ENCODE results near the gene TMEM170B.

The TMEM170B gene, protein sequence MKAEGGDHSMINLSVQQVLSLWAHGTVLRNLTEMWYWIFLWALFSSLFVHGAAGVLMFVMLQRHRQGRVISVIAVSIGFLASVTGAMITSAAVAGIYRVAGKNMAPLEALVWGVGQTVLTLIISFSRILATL

GRCh38 chr6:11537229-11538051 is at the start of gene TMEM170B:
Gene TMEM170B (plus strand): TSS chr6:11537749. CDS start chr6:11538278, 529 bp downstream.
- peak; percentile 85 to 91 for DNase-seq (ENCODE audit: low read depth in 1 of 2, low spot score in 1 of 2)

GRCh38 chr6:11490996-11491395 is 46.6 kb upstream of the TMEM170B start:
- no peak for DNase-seq (ENCODE audit: low read depth in 1 of 2, low spot score in 1 of 2)

DNA sequence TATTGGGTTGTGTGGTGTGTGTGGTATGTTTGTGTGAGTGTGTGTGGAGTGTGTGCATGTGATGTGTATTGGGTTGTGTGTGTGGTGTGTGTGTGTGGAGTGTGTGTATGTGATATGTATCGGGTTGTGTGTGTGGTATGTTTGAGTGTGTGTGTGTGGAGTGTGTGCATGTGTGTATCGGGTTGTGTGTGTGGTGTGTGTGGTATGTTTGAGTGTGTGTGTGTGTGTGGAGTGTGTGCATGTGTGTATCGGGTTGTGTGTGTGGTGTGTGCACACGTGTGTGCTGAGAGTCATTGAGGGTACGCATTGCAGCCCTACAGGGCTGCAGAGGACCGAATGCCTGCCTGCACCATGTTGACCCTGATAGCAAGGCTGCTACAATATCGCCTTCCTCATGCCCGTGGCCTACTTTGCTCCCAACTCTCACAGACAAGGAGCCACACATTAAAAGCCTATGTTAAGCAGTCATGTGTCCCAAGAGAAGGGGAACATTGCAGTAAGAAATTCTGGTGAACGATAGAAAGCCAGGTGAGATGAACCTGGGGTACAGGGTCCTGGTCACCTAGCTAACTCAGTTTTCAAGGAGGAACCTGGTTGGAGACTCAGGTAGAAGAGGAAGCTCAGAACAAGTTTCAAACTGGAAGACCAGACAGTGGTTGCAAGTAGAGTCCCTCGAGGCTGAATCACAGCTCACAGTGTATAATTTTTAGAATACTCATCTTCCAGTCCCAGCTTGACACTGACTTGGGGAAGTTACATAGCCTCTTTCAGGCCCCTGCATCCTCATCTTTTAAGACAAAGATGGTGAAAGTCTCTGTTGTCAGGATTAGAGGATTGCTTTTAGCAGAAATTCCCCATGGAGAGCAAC is 45.7 kb upstream of the TMEM170B start:
- no peak for DNase-seq (ENCODE audit: low read depth in 1 of 2, low spot score in 1 of 2)

DNA sequence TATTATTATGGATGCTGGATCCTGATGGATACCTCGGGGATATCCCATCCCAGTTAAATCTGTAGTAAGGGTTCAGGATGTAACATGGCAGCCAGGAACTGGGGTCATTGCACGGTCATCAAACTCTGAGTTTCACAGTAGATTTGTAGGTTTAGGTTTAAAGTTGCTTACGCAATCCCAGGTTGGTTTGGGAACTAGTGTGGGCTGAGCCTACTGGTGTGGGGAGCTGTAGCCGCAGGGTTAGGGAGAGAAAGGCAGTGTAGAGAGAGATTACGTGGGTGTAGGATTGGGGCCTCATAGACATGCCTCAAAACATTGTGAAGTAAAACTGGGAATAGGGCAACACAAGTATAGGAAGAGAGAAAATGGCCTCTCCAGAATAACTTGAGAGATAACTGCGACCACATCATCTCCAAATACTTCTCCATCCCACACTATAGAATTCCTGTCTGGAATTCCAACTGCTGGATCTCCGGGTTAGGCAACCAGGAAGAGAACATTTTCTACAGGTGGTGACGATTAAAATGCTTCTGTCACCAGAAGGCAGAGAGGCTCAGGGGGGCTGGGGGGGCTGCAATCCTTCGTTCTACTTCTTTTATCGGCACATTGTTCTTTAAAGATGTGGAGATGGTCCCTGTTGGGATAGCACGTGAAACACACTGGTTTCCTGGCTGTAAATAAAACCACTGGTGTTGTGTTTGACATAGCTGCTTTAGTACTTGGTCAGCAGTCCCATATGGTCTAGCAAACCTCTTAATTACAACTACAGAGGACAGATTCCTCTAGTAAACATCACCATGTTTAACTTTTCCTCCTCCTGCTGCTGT is 44.9 kb upstream of the TMEM170B start:
- no peak for DNase-seq (ENCODE audit: low read depth in 1 of 2, low spot score in 1 of 2)

- no peak for DNase-seq (ENCODE audit: low read depth in 1 of 2, low spot score in 1 of 2)
Observed at GRCh38 chr6:11493974-11494373, 43.6 kb upstream of the TMEM170B start.

DNA sequence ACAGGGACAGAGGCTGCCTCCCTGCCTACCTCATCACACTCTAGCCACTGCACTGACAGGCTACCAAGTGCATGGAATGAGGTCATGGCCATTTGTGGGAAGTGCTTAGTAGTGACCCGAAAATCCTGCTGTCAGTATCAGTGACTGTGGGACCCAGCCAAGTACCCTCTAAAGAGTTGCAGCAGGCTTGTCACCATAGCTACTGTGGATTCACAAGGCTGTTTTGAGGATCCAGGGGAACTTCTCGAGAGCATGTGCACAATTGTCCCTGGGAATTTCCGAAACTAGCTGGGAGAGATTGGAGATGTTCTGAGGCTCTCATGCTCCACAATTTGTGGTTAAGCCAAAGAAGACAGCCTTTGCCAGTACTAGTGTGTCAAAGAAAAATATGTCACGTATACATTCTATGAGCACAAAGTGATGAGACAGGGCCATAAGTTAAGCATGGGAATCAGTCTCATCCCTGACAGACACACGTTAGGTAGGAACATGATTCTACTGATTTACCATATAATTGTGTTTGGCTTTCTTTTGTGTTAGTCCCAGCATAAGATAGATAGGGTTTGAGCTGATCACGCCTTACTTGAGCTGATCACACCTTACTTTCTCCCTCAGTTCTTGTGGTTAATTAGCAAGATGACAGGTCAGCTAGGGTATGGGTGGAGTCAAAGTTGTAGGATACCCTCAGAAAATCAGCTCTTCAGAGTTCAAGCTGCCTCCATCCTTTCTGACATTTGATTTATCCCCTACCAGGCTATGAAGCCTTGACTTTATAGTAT is 42.6 kb upstream of the TMEM170B start:
- no peak for DNase-seq (ENCODE audit: low read depth in 1 of 2, low spot score in 1 of 2)

DNA sequence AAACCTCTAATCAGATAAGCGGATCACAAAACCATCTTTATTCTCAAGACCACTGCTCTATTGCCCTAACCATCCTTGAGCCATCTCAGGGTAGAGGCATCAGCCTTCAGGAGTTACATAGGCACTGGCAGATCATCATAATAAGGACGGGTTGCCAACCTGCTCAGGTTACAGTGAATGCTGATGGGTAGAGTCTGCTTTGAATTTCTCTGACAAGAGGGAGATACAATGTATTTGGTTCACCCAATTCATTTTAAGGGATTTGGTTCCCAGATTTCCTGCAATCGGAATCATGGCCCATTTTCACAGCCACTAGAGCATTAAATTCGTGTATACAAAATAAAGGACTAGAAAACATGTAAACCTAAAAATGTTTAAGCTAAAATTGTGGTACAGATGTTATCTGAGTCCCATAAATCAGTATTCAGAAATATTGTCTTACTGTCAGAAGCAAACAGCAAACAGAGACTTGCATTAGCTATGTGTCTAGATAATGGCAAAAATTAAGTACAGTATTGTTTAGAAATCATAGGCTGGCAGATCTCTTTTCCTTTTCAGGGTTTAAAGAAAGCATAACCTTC is 41.9 kb upstream of the TMEM170B start:
- no peak for DNase-seq (ENCODE audit: low read depth in 1 of 2, low spot score in 1 of 2)

DNA sequence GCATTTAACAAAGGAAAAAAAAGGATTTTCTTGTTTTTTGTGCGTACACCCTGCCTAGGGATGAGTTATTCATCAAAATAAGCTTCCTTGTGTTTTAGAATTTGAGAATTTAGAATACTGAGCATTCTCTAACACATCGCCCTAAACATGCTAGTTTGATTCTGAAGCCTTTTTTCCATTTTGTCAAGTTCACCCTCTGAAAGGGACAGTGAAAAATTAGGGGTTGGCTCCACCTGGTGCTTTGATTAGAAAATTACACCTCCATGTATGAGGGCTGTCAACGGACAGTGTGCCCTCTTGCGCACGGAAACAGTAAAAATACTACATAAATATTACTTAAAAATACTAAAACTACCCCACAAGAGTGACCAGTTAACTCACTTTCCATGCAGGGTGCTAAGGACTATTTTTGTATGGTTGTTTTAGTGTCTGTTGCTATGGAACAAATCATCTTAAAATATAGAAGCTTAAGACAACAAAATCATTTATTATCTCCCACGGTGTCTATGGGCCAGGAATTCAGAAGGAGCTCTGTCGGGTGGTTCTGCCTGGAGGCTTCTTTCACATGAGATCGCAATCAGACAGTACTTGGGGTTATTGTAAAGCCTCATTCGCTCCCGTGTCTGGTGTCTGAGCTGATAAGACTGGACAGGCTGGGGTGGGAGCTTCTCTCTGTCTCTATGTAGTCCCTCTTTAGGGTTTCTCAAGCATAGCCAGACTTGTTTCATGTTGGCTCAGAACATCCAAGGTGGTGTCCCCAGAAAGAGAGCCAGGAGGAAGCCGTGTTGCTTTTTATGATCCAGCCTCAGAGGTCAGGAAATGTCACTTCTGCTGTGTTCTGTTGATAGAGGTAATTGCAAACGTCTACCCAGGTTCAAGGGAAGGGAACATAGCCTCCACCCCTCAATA is 41.1 kb upstream of the TMEM170B start:
- peak; percentile 16 to 78 for DNase-seq (ENCODE audit: low read depth in 1 of 2, low spot score in 1 of 2)

DNA sequence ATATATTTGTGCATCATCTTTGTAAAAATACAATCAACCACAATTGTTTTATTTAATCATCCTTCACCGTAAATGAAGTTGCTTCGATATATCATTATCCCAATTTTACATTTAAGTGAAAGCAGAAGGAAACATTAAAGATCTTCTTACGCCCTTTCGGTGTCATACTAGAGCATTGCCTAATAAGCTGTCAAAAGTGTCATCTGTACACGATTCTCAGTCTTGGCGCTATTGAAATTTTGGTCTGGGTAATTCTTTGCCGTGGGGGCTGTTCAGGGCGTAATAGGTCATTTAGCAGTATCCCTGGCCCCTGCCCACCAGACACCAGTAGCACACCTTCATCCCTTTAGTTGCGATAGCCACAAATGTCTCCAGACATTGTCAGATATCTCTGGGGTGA is 40.4 kb upstream of the TMEM170B start:
- no peak for DNase-seq (ENCODE audit: low read depth in 1 of 2, low spot score in 1 of 2)

- DNase-seq (ENCODE audit: low read depth in 1 of 2, low spot score in 1 of 2), result no peak
Observed at GRCh38 chr6:11497881-11498280, 39.7 kb upstream of the TMEM170B start.

GRCh38 chr6:11500008-11500407 is 37.5 kb upstream of the TMEM170B start:
- no peak for DNase-seq (ENCODE audit: low read depth in 1 of 2, low spot score in 1 of 2)

DNA sequence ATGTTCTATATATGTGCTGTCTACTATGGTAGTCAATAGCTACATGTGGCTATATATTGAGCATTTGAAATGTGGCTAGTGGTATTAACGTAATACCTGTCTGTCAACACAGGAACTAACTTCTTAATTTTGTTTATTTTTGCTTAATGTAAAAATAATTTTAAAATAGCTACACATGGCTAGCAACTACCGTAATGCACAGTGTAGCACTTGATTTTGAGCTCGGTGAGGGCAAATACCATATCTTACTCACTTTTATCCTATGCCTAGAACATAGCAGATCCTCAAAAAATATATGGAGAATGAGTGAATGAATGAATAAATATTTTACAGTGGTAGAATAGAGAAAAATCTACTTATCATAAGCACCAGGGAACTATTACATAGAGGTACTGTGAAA is 28.1 kb upstream of the TMEM170B start:
- DNase-seq (ENCODE audit: low read depth in 1 of 2, low spot score in 1 of 2), result no peak

GRCh38 chr6:11514672-11515071 is 22.9 kb upstream of the TMEM170B start:
- DNase-seq (ENCODE audit: low read depth in 1 of 2, low spot score in 1 of 2), result no peak

DNA sequence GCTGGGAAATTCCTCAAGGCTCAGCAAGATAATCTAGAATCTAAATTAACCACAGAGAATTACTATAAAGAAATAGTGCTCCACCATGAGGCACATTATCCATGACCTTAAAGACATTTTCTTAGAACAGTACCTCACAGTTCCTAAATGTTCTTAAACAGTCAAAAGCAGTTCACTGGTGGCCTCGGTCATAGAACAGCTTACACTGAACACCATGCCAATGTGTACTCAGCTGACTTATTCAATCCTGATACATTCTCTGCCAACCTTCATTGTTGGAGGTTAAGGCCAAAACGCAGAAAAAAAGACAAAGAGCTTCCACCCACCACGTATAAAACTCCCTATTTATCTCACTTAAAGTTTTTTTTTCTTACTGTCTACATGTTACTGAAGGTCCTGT is 21.8 kb upstream of the TMEM170B start:
- no peak for DNase-seq (ENCODE audit: low read depth in 1 of 2, low spot score in 1 of 2)

DNA sequence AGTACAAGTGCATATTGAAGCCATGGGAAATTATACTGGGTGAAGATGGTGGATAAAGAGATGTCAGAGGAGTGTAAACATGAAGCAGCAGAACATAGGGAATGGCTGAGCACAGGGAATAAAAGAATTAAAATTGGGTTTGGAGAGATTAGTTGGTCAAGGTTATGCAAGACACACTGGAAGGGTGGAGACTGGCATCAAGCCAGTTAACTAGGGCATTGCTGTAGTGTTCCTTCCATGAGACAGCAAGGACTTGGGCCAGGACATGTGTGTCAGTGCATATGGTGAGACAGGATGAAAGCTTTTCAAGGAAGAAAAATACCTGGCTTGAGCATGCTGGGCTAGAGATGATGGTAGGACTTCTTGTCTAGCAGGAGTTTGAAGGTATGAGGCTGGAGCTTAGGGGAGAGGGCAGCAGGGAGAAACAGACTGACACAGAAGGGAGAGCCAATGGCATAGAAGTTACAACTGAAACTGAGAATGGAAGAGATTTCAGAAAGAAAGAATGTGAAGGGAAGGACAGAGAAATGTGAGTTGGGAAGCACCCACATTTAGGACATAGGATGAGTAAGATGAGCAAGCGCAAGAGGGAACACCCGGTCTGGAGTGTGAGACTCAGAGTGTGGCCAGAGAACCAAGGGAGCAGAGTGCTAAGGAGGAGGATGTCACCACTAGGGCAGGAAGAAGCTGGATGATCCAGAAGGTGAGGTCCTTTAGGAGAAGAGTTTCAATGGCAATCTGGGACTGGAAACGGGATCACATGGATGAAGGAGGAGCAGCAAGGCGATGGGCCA is 14.5 kb upstream of the TMEM170B start:
- no peak for DNase-seq (ENCODE audit: low read depth in 1 of 2, low spot score in 1 of 2)

- DNase-seq (ENCODE audit: low read depth in 1 of 2, low spot score in 1 of 2), result no peak
Observed at GRCh38 chr6:11525468-11526155, 11.9 kb upstream of the TMEM170B start.

GRCh38 chr6:11526156-11526505 is 11.4 kb upstream of the TMEM170B start:
- DNase-seq (ENCODE audit: low read depth in 1 of 2, low spot score in 1 of 2), result no peak

All from activated CD4-positive, alpha-beta T cell treated with anti-CD3 and anti-CD28 coated beads, Interleukin-2, amount 50 U/mL, for 24 hours (primary cell).